ENCODE data around the gene CYP46A1.

Gene CYP46A1

DNA sequence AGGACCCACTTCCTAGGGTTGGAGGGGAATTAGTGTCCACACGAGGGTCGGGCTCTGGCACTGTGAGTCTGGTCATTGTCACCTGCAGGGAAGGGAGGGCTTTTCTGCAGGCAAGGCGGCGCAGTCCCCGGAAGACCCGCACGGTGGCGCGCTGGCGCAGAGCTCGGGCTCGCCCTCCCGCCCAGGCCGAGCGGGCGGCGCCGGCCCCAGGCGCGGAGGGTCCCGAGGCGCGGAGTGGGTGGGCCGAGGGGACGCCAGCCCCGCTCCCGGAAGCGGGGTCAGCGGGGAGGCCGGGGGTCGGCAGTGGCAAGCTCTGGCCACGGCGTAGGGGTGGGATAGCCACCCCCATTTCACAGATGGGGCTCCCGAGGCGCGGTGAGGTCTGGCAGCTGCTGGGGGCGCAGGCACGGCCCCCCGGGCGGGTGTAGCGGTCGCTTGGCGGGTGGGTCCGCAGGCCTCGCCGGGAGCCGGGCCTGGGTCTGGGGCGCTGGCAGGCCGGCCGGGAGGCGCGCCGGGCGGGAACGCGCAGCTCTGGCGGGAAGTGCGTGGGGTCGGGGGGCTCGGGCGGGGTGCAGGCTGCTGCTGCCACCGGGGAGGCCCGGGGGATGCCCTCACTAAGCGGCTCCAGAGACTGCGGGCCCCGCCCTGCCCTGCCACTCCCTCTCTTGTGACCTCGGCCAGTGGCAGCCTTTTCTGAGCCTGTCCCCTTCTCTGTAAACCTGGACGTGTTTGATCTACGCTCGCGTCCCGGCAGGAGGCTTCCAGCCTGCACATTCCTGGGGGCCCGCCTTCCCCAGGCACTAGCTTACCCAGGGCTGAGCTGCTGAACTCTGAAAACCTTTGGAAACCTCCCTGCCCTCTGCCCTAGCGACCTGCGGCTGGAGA is 46.1 kb downstream of the CYP46A1 start:
- TF ChIP-seq, protein P1, sequence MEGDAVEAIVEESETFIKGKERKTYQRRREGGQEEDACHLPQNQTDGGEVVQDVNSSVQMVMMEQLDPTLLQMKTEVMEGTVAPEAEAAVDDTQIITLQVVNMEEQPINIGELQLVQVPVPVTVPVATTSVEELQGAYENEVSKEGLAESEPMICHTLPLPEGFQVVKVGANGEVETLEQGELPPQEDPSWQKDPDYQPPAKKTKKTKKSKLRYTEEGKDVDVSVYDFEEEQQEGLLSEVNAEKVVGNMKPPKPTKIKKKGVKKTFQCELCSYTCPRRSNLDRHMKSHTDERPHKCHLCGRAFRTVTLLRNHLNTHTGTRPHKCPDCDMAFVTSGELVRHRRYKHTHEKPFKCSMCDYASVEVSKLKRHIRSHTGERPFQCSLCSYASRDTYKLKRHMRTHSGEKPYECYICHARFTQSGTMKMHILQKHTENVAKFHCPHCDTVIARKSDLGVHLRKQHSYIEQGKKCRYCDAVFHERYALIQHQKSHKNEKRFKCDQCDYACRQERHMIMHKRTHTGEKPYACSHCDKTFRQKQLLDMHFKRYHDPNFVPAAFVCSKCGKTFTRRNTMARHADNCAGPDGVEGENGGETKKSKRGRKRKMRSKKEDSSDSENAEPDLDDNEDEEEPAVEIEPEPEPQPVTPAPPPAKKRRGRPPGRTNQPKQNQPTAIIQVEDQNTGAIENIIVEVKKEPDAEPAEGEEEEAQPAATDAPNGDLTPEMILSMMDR (IDR thresholded peaks at IDR 0.05; ENCODE audit: control insufficient read depth, extremely low read depth, insufficient read depth), result peak; percentile 96
- peak overlapping the region; percentile 37 for H3K4me3 ChIP-seq (ENCODE audit: low read depth, low read length)
- no peak for DNase-seq (ENCODE audit: low read depth)

DNA sequence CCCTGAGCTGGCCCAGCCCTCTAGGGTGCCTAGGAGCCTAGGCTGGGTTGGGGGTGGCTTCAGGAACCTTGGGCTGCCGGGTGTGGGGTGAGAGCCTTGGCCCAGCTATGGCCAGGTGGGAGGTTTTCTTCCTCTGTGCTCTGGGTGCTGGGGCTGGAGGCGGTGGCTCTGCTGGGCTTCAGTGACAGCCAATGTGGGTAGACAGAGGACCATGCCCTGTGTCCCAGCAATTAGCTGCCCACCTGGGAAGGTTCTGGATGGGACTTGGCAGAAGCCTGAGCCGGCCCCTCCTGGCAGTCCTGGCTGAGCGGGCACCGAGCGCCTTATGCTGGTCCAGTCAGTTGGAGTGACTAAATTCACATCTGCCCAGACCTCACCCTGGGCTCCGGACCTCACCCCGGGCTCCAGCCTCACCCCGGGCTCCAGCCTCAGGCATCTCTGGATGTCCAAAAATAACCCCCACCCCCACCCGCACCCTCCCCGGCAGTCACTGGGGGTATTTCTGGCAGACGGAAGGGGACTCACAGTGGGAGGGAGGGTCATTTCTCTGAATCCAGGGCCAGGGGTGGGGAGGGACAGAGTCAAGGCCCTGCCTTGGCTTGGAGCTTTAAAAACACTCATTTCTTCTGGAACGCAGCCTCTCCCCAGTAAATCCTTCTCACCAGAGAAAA is 46.9 kb downstream of the CYP46A1 start:
- TF ChIP-seq, protein P1 (IDR thresholded peaks at IDR 0.05; ENCODE audit: control insufficient read depth, extremely low read depth, insufficient read depth), result no peak
- H3K4me3 ChIP-seq (ENCODE audit: low read depth, low read length), result no peak overlapping the region
- DNase-seq (ENCODE audit: low read depth), result no peak

DNA sequence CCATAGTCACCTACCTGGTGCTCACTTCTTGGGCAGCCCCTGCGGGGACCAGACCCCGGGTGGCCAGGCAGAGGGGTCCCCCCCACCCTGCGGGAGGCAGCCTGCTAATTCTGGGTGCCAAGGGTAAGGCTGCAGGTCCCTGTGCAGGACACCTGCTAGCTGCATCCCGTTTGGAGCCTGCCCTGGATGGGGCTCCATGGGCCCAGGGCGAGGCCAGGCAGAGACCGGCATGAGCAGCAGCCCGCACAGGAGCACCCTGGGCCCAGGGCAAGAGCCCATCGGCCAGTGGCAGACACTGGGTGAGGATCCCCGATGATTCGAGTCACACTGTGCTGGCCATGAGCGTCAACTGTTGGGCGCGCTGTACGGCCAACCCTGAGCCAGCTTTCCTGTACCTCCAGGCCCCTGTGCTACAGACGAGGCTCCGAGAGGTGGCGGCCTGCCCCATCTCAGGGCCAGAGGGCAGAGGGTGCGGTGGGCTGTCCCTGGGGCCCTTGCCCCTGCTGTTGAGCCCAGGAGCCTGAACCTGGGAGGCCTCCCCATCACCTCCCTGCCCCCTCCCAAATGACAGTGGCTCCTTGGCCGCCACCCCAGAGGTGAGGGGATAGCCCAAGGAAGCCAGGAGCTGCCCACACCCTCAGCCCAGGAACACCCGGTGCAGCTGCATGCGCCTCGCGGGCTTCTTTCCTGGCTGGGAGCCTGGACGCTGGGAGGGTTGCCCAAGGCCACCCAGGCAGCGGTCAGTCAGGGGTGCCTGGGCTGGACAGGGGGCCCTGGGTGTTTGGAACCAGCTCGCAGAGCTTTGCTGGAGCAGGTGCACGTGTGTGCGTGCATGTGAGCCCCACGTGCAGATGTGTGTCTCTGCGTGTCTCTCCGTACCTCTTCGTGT is 47.7 kb downstream of the CYP46A1 start:
- TF ChIP-seq, protein P1 (IDR thresholded peaks at IDR 0.05; ENCODE audit: control insufficient read depth, extremely low read depth, insufficient read depth), result no peak
- no peak overlapping the region for H3K4me3 ChIP-seq (ENCODE audit: low read depth, low read length)
- no peak for DNase-seq (ENCODE audit: low read depth)

DNA sequence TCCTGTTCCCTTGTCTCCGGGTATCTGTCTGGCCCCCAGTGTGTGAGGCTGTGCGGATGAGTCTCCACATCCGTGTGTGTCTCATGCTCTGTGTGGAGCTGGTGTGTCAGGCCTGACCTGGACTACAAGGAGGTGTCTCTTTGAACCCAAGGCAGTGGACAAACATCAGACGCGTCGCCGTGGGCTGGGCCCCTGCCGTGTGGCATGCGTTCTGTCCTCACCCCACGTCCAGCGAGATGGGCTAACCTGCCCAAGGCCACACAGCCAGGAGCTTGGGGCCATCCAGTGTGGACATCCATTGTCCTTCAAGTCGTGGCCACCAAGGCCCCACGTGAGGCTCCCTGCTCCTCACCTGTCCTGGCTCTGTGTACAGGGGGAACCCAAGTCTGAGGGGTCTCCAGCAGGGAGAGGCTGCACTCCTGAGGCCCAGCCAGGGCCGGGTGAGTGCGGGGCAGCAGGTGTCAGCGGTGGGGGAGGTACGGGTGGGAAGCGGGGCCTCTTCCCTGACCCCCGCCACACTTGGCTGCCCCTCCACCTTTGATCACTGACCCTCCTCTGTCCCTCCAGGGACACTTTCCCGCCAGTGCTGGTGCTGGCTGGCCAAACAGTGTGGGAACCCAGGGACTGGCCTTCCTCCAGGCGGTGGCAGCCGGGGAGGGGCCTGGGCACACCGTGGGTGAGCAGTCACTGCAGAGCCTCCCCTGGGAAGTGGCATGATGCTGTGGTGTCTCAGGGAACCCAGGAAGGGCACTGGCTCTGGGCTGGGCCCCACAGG is 48.5 kb downstream of the CYP46A1 start:
- no peak overlapping the region for H3K4me3 ChIP-seq (ENCODE audit: low read depth, low read length)
- TF ChIP-seq, protein P1 (IDR thresholded peaks at IDR 0.05; ENCODE audit: control insufficient read depth, extremely low read depth, insufficient read depth), result no peak
- DNase-seq (ENCODE audit: low read depth), result no peak

DNA sequence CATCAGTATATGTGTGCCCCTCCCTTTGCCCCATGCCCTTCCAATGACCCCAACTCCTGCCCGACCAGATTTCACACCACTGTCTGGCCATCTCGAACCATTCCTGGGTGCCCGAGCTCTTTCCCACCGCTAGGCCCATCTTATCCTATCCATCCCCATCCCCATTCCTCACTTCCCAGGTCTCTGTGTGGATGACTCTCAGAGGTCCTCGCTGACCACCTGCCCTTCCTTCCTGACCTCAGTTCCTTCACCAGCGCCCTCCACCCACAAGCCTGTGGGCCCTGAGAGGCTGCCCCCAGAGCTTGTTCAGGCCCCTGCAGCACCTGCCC is 49.1 kb downstream of the CYP46A1 start:
- TF ChIP-seq, protein P1 (IDR thresholded peaks at IDR 0.05; ENCODE audit: control insufficient read depth, extremely low read depth, insufficient read depth), result no peak
- DNase-seq (ENCODE audit: low read depth), result no peak
- no peak overlapping the region for H3K4me3 ChIP-seq (ENCODE audit: low read depth, low read length)

Data from LNCaP clone FGC (cell line).